ENCODE data around the gene TEPSIN.
"Not testable (repeated sequence)": the region's sequence is repeated elsewhere in the genome, so short reads cannot be mapped to it uniquely, and the experiment has no call there.

TEPSIN gene

DNA sequence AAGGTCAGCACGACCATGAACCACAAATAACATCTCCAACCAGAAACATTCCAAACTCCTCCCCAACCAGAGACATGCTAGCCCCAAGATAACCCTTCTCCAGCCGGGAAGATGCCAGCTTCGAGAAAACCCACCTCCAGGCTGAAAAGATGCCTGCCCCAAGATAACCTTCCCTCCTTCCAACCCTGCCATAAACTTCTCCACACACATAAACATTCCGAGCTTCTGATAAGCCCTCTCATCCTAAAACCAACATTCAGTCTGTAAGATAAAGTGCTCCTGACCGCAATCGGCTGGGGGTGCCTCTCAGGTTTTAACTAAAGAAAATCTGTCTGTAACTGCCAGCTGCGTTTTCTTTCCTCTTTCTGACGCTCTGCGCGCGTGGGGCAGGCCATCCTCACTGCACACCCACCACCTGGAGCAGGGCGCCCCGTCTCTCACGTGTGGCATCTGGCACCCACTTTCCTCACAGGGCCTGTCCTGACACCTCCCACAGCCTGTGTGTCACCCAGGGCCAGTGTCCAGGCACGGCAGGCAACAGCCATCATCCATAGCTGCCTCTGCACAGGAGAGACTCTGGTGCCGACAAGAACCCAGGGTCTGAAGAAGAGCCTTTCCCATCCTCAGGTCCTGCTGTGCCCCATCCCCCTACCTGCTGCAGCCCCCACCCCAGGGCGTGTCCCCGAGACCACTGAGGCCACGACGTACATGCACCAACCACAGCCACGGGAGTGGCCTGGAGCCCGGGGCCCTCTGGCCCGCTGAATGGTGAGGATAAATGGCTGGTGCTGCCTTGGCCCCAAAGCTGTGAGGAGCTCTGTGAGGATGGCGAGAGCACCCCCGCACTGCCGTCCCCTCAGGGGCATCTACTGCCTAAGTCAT, 3.7 kb downstream of the TEPSIN start:
- no peak for DNase-seq

DNA sequence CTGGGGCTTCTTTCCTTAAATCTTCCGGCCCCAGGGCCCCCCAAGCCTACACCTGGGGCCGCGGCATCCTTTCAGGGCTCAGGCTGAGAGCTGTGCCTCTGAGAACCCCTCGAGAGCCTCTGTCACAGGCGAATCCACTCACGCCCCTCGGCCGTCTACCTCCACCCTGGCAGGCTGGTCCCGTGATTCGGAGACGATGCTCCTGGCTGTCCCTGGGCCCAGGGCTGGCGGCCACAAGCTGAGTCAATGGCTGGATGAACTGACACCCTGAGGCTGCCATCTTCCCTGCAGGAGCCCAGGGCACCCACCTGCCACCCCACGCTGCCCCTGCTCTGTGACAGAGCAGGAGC, 4.4 kb downstream of the TEPSIN start:
- DNase-seq = no peak

DNA sequence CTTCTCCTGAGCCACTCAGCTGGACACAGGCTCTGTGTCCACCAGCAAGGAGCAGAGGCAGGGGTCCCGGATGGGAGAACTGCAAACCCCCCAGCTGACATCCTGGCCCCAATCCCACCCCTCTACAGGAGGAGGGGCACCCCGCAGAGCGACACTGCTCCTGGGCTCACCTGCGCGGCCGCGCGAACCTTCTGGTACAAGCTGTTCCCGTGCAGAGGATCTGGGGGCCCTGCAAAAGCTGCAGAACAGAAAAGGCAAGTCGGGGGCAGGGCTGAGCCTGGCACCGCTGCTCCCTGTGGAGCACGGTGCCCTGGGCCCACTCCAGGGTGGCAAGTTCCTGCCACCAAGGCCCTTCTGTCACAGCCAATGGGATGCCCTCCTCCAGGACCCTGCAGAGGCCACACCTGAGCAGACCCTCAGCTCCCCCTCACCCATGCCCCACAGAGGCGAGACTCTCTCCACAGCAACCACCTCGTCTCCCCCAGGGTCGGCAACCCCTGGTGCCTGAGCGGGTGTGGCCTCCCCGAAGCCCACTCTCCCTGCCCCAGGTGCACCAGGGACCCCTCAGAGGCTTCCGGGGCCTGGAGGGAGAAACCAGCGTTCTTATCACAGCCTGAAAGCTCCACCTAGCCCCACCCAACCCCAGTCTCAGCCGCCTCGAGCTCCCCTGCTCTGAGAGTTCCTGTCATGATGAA, 4.9 kb downstream of the TEPSIN start:
- DNase-seq = no peak

DNA sequence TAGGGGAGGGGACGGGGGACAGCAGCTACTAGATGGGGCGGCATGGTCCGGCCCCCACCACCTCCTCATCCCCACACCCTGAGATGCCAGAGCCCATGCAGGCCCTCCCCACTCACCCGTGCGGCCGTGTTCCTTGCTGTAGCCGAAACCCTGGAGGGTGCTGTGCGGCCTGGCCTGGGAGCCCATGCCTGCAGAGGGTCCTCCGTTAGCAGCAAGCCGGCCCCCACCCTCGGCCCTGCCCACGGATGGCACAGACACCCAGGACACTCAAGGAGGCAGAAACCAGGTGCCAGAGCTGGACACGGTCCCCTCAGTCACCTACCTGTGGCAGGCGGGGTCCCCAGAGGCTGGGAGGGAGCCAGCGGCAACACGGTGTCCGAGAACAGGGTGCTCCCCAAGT, 5.5 kb downstream of the TEPSIN start:
- DNase-seq = no peak

DNA sequence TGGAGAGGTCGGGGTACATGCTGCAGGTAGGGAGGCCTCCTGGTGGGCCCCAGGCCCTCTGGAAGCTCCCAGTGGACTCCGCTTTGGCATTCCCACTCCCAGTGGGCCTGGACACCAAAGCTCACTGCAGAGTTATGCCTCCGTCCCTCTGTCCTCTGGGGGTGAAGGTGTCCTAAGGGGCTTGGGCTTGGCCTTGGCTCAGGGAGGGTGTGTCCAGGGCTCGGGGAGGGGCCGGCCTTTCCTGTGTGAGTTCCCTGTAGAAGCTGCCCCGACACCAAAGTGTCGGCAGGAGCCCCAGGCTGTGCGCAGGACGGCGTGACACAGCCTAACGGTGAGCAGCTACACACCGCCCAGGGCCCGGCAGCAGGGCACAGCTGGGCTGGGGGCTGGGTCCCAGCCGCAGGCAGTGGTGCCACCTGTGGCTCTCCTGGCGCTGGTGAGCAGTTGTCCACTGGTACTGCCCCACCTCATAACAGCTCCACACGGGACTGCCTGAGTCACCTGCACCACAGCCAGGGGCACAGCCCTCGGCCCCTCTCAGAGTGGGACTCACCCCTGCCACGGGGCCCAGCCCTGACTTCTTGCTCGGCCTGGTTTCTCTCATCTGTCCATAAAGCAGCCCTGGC, 6.1 kb downstream of the TEPSIN start:
- DNase-seq = no peak

DNA sequence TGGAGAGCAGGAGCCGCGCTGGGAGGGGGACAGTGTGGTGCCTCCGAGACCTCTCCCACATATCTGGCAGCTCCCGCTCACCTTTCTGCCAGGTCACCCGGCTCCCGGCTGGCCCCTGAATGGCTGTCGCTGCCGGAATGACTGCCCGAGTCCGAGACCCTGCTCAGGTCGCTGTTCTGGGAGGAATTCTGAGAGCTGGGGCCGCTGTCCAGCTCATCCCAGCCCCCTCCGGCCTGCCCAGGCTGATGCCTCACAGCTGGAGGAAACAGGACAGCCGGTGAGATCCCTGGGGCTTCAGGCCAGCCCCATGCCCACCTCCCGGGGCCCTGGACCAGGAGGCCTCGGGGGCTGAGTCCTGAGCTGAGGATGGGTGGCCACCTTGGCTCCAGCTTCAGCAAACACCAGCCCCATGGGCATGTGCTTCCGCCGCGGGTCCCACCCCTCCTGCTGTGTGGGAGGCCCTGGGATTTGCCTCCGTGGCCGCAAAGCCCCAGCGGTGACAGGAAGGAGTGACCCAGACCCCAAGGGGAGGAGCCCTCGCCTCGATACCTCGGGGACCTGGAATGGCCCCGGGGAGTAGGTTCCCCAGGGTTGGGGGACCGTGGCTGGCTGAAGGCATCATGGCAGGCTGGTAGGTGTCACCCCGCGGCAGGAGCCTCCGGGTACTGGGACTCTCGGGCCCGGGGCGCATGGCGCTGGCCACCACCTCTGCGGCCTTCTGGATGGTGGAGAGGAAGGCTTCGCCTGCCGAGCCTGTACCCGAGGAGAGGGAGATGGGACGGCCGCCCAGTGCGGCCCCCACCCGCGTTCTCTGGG, 6.9 kb downstream of the TEPSIN start:
- DNase-seq = no peak

DNA sequence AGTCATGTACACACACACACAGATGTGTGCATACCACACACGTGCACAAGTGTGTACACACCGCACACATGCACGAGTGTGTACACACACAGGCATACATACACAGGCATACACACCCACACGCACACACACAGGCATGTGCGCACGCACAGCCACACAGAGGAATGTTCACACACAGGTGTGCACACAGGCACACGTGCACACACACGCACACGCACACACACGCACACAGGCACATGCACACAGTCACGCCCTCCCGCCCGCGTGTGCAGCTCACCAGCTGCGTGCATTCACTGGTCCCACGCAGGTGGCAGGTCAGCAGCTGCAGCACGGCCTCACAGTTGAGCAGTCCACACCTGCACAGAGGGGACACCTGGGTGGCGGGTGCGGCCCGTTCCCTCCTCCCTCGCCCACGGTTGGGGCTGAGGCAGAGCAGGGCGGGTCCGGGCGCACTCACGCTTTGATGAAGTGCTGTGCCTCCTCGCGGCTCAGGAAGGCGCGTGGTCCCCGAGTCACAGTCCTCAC, 7.7 kb downstream of the TEPSIN start:
- no peak for DNase-seq

DNA sequence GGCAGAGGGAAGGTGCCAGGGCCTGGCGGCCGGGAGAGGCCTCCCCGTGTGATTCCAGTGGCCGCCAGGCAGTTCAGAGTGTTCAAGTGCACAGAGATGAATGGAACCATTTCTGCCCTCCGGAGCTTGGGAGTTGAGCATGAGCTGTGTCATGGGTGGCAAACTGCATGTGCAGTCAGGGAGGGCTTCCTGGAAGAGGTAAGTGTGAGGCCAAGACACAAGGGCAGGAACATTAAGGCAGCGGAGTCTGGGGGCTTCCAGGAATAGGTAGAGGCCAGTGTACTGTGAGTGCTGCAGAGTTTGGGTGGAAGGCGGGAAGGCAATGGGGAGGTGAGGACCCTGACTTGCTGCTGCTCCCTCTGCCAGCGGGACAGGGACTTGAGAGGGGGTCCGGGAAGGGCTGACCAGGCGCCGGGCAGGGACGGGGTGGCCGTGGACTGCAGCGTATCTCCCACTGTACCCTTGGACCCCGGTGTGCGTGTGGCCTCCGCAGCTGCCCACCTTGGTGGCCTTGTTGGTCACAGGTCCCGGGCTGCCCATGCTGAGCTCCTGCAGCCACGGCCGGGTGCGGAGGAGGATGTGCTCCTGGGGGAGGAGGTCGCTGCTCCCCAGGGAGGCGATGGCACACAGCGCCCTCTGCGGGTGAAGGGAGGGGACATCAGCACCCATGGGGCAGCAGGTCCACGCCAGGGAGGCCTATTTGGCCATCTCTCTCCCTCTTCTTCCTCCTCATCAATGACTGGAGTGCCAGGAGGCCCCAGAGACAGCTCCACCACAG, 8.6 kb downstream of the TEPSIN start:
- peak in 1 of 2 experiments; percentile 33 for DNase-seq

DNA sequence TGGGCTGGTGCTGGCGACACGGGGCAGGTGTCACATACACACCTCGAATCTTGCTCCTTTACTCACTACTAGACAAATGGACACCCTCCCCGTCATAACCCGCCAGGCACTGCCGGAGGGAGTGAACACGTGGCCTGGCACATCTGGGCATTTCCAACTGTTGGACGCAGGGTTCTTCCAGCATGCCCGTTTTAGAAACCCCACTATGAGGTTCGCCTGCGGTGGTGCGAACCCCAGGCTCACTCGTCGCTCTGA, 9.3 kb downstream of the TEPSIN start:
- DNase-seq = no peak

DNA sequence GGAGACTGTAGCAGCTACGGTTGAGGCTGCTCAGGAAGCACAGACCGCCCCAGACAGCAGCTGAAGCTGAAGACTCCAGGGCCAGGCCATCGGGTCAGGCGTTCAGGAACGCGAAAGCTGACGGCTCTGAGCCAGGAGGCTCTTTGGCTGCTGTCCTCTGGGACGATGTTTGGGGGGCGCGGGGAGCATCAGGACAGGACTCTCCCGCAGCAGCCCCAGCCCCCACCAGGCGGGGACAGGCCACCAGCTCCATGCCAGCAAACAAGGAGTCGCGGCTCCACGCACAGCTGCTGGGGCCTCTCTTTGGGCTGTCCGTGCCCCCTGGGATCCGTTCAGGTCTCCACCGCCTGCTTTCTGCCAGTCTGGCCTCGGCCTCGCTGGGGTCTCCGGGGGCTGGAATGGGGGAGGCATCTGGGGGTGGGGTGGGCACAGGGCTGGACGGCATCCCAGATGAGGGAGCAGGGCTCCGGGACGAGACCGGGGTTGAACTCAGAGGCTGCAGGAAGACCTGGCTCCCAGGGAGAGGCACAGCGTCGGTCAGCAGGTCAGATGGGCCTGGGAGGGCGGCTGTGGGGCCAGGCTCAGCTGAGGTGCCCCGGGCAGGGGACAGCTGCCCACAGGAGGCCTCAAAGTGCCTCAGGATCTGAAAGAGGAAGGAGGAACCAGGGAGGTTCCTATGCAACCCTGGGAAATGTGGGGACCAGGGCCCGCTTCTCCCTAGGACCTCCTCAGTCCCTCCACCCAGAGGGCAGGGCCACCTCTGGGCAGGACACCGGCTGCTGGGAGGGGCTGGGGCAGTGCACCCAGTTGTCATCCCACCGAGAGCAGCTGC, 9.8 kb downstream of the TEPSIN start:
- DNase-seq = no peak

DNA sequence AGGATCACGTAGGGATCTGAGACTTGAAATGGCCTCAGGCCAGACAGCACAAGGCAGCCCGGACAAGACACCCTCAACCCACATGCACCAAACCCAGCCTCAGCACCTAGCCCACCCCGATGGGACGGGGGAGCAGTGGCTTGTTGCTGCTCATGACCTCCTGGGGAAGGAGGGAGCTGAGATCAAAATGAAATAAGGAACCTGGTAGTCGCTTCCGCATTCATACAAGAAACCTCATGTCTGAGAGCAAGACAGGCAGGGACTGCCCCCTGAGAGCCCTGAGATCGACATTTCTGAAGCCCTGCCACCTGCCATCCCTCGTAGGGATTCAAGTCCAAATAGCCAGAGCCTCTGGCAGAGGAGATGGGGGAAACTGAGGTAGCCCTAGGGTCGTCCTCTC, 10.4 kb downstream of the TEPSIN start:
- no peak for DNase-seq

DNA sequence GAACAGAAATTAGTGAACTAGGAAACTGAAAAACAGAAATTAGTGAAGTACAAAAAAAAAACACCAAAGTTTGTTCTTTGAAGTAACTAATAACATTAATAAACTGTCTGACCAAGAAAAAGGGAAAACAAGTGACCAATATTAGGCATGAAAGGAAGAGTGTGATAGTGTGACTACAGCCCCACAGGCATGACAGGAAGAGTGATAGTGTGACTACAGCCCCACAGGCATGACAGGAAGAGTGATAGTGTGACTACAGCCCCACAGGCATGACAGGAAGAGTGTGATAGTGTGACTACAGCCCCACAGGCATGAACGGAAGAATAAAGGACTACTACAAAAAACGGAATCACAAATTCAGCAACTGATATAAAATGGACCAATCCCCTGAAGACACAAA, 11.2 kb downstream of the TEPSIN start:
- not testable (repeated sequence) for DNase-seq

DNA sequence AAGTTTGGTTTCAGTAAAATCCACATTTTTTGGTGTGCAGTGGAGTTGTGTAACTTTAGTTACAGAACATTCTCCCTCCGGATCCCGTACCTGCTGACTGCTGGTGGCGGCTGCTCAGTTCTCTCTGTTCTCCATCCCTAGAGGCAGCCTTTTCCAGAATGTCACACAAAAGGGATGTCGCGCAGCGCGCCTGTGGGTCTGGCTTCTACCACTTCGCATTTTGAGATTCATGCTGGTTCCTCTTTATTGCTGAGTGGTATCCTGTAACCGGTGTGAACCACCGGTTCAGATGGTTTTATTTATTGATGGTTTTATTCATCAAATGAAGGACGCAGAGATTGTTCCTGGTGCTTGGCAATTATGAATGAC, 15.1 kb downstream of the TEPSIN start:
- DNase-seq = peak in 1 of 2 experiments; percentile 26

DNA sequence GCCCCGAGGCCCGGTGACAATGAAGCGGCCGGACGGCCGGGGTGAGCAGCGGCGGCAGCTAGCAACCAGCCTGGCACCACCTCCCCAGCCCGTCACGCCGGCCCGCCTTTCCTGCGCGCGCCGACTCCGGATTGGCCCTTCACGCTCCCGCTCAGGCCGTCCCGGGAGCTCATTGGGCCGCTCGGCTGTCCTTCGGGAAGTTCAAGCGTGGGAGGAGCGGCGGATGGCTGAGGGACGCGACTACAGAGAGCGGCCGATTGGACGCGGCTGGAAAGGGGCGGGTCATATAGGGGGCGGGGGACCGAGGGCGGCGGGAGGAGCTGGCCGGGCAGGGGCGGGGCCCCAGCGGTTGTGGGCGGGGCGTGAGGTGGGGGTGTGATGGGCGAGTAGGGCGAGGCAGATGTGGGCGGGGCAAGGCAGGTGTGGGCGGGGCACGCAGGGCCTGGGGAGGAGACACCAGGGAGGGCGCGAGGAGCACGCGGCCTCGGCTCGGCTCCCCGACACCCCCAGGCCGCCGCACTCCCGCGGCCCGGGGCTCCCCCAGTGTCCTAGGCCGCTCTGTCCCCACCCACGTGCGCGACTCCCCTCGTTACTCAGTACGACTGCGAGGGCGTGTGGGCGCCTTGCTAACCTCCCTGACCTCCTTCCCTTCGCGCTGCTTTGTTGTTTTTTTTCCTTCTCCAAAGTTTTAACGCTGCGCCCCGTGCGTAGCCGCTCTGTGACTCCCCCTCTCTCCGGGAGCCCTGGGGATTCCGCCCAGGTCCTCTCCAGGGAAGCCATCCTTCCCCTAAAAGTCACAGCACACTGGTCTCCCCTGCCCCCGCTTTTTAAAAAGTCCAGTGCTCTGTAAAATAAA, 15.7 kb downstream of the TEPSIN start, which contains the start of gene CEP131:
CEP131 (minus strand) TSS at position 60 of the 856 bp plus-strand sequence. CDS start 2,909 bp downstream, outside the sequence.
- DNase-seq = peak; percentile 99

DNA sequence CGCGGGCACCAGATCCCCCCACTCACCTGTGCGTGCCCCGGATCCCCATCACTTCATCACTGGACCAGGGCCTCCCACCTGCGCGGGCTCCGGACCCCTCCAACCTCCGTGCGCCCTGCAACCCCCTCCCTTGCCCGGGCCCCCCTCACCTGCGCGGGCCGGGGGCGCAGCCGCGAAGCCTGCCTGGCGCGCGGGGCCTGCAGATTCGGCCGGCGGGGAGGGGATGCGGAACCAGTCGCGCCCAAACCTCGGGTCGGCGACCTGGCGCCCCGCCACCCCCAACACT, 16.3 kb downstream of the TEPSIN start:
- no peak for DNase-seq

DNA sequence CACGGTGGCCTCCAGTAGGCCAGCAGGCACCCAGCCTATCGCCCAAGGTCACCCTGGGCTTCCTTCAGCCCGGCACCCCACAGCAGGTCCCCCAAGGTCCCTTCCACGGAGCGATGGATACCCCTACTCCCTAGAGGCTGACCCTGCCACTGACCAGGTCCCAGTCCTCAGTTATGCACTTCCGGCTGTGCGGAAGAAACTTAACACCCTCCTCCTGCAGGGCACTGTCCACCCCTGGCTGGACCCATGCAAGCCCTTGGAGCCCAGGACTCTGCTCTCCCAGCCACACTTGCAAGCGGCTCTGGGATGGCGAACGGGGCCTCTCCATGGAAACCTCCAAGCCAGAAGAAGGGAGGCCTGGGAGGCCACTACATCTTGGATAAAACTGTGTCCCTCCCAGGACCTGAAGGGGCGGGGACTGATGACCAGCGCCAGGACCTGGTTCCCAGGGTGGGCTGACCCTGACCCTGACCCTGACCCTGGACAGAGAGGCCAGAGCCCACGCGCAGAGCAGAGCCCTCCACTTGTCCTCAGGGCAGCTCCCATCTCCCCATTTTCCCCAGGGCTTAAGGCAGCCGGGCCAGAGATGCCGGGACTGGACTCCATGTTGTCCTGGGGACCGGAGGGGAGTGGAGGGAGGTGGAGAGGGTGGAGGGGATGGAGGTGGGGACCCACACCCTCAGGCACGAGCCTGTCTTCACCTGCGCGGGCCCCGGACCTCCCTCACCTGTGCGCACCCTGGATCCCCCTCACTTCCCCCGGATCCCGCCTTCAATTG, 16.8 kb downstream of the TEPSIN start:
- DNase-seq = no peak

DNA sequence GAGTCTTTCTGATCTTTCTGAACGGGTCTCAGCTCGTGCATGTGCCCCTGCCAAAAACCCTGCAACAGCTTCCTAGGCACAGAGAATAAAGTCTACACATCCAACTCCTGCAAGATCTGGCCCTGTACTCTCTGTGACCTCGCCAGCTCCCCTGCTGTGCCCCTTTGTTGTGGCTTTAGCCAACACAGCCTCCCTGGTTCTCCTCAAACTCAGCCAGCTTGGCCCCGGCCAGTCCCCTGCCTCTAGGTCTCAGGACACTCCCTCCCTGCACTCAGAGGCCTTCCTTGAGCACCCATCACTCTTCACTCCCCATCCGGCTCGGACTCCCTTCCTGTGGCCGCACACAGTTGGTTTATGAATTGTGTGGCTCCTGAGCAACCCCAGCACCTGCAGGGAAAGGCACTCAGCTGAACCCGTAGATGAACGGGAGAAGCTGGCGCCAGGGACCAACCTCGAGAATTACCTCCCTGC, 17.4 kb downstream of the TEPSIN start:
- DNase-seq = no peak

DNA sequence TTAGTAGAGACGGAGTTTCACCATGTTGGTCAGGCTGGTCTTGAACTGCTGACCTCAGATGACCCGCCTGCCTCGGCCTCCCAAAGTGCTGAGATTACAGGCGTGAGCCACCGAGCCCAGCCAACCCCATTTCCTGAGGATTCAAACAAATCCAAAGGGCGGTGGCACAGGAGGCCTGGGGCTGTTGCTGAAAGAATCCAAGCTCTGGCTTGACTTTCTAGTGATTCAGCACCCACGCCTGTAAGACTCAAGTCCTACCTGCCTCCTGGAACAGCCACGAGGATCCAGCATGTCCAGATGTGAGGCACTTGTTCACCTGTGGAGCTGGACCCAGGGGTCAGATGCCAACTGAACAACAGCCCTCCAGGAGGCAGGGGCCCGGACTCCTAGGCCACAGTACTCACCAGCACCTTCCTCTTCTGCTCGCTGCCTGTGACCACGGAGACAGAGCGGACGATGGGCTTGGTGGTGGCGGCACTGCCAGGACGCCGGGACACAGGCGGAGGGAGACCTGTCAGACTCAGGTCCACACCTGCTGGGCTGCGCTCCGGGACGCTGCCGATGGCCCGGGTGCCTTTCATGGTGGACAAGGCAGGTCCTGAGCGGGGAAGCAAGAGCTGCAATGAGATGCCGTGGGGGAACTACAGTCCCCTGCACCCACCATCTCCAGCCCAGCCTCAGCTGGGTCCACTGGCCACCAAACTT, 19.2 kb downstream of the TEPSIN start:
- no peak for DNase-seq

DNA sequence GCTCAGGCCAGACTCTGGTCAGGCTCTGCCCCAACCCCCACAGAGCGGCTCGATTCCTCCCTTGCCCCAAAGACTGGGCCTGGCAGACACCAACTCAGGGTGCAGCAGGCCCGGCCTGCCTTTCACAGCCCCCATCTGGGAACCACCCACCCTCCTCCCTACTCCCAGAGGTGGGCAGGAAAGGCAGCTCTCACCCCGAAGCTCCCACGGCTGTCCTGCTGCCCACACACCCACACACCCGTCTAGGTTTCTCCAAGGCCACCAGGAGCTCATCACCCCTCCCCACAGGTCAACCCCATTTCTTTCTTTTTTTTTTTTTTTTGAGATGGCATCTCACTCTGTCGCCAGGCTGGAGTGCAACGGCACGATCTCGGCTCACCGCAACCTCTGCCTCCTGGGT, 19.9 kb downstream of the TEPSIN start:
- no peak for DNase-seq
